ENCODE measurements around the gene ZBTB12.
A peak's percentile ranks its signal among the peaks of the same experiment; 100 is the strongest.
"Not testable (repeated sequence)": the region's sequence is repeated elsewhere in the genome, so short reads cannot be mapped to it uniquely, and the experiment has no call there.

Gene ZBTB12

DNA sequence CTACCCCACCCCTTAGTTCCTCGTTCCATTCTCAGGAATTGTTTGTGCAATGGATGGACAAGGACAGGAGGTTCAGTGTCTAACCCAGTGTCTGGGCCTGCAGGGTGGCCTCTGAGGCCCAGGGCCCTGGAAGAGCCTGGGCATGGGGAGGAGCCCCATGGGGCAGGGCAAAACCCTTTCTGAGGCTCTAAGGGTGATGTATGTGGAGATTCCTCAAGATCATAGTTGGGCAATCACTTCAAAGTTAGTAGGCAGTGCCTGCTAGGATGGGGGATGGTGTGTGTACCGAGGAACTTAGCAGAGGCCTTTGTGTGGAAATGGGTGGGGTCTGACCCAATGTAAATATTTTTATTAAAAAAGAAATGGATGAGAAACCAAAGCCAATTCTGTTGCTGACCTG, 18.9 kb upstream of the ZBTB12 start:
- no peak for DNase-seq

DNA sequence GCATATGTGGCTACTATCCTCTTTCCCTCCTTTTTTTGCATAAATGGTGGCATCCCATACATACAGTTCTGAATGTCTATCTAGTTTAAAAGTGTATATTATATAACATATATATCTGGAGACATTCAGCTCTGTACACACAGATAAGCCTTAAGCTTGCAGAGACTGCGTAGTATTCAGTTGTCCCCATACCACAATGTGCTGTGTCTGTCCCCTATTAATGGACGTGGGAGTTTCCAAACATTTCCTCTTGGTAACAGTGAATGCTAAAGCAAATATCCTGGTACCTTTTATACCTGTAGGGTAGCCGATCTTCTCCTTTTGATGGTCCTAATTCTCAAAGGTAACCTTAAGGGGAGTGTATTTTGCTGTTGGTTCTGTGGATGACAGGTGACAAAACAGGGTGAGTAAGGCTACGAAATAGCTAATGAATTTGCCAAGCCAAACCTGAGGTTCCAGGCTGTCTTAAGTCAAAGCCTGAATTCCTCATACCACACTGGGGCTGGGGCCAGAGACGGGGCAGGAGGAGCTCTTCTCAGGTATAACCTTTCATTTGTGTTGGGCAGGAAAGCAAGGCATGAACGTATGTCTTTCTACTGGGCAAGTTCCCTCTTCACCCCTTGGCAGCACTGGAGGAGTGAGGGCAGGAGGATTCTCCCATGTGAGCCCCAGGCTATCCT, 17.9 kb upstream of the ZBTB12 start:
- no peak for DNase-seq

DNA sequence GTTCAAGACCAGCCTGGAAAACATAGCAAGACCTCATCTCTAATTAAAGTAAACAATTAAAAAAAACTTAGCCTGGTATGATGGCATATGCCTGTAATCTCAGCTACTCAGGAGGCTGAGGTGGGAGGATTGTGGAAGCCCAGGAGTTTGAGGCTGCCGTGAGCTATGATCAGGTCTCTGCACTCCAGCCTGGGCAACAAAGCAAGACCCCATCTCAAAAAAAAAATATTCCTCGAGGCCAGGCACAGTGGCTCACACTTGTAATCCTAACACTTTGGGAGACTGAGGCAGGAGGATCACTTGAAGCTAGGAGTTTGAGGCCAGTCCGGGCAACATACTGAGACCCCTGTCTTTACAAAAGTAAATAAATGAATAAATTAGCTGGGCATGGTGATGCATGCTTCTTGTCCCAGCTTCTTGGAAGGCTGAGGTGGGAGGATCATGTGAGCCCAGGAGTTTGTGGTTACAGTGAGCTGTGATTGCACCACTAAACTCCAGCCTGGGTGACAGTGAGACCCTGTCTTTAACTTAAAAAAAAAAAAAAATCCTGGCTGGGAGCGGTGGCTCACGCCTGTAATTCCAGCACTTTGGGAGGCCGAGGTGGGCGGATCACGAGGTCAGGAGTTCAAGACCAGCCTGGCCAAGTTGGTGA, 16.3 kb upstream of the ZBTB12 start:
- no peak for DNase-seq

DNA sequence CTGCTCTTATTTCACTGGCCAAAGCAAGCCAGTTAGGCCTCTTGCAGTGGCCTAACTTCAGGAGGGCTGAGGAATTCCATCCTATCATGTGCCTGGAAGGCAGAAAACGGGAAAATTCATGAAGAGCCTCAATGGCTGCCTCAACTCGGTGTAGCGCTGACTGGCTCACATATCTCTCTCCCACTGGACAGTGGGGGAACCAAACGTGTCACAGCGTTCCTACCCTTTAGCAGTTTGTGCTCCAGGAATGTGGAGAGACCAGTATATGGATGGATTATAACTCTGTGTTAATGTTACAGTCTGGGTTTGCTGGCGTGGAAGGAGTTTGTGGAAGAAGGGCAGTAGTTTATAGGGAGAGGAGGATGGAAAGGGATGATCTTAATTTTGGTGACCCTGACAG, 13.9 kb upstream of the ZBTB12 start:
- DNase-seq = no peak

DNA sequence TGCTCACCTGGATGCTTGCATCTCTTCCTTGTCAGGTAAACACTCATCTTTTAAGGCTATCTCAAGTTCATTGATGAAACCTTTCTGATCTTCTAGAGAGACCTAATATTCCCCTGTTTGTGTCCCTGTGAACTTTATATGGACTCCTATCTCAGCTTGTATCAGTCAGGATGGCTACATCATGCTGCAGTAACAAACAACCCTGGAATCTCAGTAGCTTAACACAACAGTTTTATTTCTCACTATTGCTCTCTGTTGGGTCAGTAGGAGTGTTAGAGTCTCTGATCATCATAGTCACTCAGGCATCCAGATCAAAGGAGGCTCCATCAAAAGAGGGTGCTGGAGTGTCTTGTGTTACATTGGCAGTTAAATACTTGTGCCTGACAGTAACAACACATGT, 13.5 kb upstream of the ZBTB12 start:
- no peak for DNase-seq

DNA sequence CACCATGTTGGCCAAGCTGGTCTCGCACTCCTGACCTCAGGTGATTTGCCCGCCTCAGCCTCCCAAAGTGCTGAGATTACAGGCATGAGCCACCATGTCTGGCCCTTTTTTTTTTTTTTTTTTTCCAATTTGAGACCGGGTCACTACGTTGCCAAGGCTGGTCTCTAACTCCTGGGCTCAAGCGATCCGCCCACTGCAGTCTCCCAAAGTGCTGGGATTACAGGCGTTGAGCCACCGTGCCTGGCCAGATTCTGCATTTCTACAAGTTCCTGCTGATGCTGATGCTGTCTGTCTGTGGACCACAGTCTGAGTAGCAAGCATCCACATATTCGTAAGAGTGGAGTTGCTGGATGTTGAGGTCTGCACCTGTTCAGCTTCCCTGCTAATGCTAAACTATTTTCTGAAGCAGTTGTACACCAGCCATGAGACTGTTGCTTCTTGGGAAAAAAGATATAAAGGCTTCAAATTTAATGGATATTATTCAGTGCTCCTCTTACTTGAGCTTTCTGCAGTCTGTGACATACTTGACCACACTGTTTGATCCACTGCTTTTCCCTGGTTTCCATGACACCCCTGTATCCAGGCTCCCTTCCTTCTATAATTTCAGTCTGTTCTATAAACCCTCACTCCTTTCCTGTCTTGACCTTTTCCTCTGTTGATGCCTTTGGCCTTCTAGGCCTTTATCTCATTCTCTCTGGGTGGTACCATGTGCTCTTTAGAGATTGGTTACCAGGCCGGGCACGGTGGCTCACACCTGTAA, 10.1 kb upstream of the ZBTB12 start:
- no peak for DNase-seq

DNA sequence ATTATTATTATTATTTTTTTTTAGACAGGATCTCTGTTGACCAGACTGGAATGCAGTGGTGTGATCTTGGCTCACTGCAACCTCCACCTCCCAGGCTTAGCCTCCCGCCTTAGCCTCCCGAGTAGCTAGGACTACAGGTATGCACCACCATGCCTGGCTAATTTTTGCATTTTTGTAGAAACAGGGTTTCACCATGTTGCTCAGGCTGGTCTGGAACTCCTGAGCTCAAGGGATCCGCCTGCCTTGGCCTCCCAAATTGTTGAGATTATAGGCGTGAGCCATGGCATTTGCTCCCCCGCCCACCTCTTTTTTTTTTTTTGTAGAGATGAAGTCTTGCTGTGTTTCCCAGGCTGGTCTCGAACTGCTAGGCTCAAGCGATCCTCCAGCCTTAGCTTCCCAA, 7.4 kb upstream of the ZBTB12 start:
- not testable (repeated sequence) for DNase-seq

DNA sequence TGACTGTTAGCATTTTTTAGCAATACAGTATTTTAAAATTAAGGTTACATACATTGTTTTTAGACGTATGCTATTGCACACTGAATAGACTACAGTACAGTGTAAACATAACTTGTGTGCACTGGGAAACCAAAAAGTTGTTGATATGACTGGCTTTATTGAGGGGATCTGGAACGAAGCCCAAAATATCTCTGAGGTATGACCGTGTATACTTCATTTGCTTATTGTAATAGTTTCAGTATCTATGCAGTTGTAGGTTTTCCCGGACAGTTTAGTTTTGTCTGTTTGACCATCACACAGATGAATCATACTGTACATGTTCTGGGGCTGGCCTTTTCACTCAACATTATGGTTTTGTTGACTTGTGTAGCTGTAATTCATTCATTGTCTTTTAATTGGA, 6.9 kb upstream of the ZBTB12 start:
- peak; percentile 31 for DNase-seq

DNA sequence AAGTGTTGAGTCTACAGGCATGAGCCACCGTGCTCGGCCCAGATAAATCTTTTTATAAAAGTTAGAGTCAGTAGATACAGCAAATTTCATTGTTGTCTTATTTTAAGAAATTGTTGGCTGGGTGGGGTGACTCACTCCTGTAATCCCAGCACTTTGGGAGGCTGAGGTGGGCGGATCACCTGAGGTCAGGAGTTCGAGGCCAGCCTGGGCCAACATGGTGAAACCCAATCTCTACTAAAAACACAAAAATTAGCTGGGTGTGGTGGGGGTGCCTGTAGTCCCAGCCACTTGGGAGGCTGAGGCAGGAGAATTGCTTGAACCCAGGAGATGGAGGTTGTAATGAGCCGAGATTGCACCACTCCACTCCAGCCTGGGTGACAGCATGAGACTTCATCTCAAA, 6.4 kb upstream of the ZBTB12 start:
- not testable (repeated sequence) for DNase-seq

DNA sequence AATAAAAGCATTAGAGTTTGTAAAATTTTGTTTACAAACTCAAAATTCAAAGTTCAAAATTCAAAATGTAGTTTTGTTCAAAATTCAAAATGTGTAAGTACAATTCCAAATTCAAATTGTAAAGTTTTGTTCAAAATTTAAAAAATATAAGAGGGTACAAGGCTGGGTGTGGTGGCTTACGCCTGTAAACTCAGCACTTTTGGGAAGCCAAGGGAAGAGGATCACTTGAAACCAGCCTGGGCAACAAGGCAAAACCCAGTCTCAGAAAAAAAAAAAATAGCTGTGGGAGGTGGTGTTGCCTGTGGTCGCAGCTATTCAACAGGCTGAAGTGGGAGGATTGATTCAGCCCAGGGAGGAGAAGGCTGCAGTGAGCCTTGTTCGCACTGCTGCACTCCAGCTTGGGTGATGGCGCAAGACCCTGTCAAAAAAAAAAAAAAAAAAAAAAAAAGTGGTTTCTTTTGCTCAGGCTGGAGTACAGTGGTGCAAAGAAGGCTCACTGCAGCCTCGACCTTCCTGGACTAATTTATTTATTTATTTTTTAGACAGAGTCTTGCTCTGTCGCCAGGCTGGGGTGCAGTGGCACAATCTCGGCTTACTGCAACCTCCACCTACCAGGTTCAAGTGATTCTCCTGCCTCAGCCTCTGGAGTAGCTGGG, 5.4 kb upstream of the ZBTB12 start:
- peak; percentile 76 for DNase-seq

DNA sequence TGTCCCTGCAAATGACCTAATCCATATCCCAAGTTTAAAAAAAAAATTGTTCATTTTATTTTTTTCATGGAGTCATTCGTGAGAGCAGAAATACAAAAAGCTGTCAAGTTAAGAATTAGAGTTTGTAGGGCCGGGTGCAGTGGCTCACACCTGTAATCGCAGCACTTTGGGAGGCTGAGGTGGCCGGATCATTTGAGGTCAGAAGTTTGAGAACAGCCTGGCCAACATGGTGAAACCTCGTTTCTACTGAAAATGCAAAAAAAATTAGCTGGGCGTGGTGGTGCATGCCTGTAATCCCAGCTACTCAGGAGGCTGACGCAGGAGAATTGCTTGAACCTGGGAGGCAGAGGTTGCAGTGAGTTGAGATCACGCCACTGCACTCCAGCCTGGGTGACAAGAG, 4.8 kb upstream of the ZBTB12 start:
- not testable (repeated sequence) for DNase-seq

DNA sequence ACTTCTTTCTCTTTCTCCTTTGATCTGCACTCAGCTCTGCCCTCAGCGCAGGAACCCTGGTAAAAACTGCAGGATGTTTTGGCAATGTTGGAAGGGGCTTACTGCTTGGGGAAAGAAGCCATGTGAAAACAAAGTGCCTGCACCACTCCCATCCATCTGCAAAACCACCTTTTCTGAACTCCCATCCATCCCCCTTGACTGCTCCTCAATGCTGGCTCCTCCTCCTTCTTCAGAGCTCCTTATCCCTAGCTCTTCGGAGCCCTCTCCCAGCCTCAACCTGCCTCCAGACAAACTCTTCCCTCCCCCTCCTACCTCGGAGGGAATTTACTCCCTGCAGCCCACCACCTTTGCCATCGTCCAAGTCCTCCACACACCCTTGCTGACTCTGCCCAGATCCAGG, 4.2 kb upstream of the ZBTB12 start:
- DNase-seq = no peak

DNA sequence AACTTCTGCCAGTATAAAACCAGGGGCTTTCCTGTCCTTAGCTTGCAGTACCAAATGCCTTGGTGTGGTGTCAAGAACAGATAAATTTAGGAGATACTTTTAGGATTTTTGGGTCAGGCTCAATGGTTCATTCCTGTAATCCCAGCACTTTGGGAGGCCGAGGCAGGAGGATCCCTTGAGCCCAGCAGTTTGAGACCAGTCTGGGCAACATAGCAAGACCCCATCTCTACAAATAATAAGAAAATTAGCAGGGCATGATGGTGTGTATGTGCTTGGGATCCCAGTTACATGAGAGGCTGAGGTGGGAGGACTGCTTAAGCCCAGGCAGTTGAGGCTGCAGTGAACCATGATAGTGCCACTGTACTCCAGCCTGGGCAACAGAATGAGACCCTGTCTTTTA, 3.2 kb upstream of the ZBTB12 start:
- DNase-seq = no peak

DNA sequence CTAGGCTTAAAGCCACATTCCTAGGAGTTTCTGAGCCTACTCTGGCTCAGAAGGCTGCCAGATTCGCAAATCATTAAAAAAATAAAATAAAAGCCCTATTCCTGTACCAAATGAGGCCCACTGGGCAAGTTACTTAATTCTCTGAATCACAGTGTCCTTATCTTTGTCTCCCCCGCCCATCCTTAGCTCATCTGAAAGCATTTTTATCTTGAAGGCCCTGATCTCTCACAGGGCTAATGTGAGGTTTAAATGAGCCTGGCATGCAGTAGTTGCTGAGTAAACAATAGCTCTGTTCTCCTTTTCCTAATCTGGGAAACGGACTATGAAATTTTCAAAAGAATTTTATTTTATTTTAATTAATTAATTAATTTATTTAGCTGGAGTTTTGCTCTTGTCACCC, 2.1 kb upstream of the ZBTB12 start:
- no peak for DNase-seq

DNA sequence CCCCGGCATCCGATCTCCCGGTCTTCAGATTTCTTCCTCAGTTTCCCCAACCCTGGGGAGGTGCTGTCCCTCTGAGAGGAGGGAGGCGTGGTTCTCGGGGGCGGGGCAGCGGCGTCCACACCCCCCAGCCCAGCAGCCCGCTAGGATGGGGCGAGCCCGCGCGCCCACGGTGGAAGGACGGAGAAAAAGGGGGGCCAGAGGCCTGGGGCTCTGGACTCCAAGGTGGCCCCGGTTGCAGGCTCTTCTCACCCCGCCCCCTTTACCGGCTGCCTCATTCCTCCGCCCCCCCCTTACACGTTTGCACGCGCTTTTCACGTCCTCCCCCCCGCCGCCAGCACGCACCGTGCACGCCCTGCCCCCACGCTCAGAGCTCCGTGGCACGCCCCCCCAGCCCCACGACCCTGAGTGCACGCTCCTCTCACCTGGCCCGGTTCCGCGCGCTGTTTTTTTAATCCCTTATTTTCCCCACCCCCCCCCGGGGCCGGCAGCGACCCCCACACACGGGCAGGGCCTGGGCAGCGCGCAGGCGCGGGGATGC, 402 bp downstream of the ZBTB12 start:
- peak; percentile 53 for DNase-seq

DNA sequence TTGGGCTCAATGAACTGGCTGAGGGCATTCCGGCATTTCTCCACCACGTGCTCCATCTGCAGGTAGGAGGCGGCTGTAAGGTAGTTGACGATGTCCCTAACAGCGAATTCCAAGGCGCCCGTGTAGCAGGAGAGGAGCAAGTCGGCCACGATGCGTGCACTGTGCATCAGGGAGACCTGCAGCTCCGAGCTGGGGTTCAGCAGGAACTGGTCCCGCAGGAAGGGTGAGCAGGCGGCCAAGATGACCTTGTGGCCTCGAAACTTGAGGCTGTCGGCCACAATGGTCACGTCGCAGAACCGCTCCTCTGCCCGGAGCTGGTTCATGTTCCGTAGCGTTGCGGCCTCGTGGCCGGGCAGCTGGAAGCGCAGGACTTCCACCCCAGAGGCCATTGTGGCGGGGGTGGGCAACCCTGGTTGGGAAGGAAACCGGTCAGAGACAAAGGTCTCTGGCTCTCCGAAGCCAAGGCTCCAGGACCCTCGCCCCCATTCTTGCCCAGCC, 920 bp downstream of the ZBTB12 start:
- no peak for DNase-seq

DNA sequence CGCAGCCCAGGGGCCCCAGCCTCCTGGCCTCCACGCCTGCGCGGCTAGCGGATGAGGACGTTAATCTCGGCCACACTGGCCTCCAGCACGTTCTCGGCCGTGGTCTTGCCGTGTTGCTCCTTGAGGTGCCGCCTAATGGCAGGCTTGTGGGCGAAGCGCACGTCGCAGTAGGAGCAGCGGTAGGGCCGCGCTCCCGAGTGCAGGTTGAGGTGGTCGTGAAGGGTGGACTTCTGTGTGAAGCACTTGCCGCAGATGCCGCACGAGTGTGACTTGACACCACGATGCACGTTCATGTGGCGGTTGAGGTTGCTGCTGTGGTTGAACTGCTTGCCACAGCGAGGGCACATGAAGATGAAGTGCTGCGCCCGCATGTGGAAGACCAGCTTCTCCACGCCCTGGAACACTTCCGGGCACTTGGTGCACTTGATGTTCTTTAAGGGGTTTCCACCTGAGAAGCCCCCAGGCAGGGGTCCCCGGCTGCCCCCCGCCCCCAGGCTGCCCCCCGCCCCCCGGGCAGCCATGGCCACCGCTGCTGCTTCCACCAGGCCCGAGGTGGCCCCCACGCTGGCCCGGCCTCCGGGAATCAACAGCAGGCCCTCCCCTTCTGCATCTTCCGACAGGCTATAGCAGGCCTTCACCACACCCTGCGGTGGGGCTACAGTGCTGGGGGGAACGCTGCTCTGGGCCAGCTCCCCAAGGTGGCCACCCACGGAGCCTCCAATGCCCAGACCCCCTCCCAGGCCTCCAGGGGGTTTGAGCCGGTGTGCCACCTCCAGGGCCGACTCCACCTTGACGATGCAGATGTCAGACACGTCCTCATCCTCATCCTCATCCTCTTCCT, 1.8 kb downstream of the ZBTB12 start:
- DNase-seq = no peak

DNA sequence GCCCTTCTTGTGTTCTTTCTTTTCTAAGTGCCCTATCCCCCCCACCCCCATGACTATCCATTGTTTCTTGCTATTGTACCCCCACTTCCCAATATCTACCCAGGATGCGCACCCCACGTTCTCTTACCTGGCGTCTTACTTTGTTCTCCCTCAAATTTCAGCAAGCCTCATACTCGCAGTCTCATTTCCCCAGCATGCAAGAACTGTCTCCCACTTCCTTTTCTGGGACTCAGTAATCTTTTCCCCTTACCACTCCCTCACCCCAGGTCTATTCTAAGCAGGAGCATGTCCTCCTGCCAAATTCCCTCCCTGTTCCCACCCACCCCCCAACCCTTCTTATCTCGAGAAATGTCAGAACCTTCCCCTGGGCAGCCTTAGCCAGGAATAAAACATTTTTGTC, 2.7 kb downstream of the ZBTB12 start:
- no peak for DNase-seq

DNA sequence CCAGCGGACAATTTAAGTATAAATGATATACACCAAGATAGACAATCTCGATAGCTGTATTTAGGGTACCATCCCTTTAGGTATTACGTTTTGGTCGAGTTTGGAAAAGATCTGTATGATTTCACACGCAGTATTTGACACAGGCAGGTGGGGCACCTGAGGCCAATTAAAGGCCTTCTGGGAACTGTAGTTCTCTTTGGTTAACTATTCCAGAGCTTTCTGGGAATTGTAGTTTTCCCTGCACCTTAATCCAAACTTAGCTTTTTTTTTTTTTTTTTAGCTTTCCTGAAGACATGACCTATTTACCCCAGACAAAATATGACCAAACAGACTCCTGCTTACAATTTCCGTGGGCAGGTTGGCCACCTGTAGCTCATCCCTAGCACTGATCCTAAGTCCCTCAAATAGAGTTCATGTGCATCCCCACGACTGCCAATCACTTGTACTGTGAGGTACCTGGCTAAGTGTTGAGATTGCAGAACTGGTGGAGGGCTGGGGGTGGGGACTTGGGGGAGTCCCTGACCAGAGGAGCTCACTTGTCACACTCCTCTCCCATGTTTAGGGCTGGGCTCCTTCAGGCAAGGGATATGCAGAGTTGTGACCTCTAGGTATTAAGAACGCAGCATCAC, 3.4 kb downstream of the ZBTB12 start:
- DNase-seq = peak; percentile 21

DNA sequence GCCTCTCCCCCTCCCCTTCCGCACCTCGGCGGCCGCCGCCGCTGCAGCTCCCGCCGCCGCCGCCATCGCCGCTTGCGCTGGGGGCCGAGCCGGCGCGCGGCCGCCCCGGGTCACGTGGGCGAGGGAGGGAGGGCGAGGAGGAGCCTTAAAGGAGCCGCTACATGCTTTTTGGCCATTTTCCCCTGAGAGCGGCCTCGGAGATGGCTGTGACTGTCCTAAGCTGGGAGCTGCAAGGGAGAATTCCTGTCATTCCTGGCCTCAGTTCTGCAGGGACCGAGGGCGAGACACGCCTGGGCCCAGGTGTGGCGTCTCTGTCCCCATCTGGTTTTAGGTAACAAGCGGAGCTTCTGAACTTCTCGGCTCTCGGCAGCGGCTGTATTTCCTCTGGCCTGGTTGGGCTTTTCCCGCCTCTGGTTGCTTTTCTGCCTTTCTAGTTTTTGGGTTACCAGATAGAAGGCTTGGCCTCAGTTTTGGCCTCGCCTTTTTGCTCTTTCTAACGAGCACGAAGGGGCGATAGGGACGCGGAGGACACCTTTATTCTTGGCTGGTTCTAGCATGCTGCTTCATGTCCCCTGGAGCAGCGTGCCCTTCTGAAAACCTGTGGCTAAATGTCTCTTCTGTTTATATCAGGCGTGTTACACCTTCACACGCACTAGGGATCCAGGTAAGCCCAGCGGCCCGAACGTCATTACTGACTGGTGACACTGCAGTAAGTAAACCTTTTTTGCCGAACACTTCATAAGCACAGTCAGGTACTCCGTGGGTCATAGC, 4.1 kb downstream of the ZBTB12 start, which contains the start of gene EHMT2:
Gene EHMT2 (minus strand): TSS at position 87 of the 771 bp plus-strand sequence. CDS start 21 bp downstream, at position 66.
- peak; percentile 72 for DNase-seq

All from fibroblast of upper back skin (primary cell).